GM12872 (cell line): Measurements from ENCODE around the gene ZNF385B.

Source experiments
- TF ChIP-seq, protein P1 (sequence below): IDR thresholded peaks from 3 replicates; pipeline ENCODE4 v1.5.1; 2011; ENCODE audit warnings: low read depth, mild to moderate bottlenecking, low read length, moderate library complexity; ENCODE audit not compliant: insufficient read depth

ZNF385B gene

GRCh38 chr2:179645047-179645446 is 216.4 kb downstream of the ZNF385B start:
- TF ChIP-seq, protein P1, sequence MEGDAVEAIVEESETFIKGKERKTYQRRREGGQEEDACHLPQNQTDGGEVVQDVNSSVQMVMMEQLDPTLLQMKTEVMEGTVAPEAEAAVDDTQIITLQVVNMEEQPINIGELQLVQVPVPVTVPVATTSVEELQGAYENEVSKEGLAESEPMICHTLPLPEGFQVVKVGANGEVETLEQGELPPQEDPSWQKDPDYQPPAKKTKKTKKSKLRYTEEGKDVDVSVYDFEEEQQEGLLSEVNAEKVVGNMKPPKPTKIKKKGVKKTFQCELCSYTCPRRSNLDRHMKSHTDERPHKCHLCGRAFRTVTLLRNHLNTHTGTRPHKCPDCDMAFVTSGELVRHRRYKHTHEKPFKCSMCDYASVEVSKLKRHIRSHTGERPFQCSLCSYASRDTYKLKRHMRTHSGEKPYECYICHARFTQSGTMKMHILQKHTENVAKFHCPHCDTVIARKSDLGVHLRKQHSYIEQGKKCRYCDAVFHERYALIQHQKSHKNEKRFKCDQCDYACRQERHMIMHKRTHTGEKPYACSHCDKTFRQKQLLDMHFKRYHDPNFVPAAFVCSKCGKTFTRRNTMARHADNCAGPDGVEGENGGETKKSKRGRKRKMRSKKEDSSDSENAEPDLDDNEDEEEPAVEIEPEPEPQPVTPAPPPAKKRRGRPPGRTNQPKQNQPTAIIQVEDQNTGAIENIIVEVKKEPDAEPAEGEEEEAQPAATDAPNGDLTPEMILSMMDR: no peak

GRCh38 chr2:179642462-179642861 is 218.9 kb downstream of the ZNF385B start:
- TF ChIP-seq, protein P1: no peak

GRCh38 chr2:179636995-179637394 is 224.4 kb downstream of the ZNF385B start:
- TF ChIP-seq, protein P1: no peak

GRCh38 chr2:179636100-179636980 is 225.1 kb downstream of the ZNF385B start:
- TF ChIP-seq, protein P1: no peak

DNA sequence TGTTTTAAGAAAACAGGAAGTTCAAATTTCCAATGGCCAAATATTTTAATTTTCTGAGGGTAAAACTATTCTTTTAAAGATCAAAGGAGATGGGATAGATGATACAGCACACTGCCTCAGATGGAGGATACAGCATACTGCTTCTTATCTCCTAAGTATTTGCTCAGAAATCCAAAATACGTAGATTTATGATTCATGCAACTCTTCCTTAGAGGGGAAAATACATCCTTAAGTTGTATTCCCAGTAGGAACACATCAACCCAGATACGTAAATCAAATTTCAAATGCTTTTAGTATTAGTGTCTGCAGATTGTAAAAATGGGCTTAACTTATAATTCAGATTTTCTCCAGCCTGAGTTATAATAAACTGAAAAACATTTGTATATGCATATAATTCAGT is 235.2 kb downstream of the ZNF385B start:
- TF ChIP-seq, protein P1: no peak

DNA sequence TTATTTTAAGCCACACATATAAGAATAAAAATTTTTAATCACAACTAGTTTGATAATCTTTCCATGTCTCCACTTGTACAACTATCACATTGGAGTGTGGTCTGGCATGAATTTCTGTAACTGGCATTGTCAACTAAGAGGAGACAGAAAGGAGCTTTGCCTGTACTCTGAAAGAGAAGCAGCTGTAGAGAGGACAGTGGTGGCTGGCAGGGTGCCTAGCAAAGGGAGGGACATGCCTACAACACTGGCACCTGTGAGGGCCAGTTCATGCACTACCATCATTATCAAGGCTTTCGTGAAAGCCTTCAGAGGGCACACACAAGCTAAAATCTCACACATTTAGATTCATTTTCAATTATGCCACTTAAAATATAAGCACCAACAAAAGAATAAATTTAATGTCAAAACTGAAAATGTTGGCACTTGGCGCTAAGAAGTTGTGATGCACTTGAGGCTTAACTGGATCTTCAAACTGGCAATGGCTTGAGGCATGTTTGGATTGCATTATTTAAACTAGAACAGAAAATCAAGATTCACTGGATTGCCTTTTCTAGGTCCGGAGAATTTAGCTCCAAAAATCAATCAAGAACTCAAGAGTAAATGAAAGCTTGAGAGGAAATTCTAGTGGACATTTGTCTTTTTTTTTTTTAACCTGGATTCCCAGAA is 238.6 kb downstream of the ZNF385B start:
- TF ChIP-seq, protein P1: no peak

DNA sequence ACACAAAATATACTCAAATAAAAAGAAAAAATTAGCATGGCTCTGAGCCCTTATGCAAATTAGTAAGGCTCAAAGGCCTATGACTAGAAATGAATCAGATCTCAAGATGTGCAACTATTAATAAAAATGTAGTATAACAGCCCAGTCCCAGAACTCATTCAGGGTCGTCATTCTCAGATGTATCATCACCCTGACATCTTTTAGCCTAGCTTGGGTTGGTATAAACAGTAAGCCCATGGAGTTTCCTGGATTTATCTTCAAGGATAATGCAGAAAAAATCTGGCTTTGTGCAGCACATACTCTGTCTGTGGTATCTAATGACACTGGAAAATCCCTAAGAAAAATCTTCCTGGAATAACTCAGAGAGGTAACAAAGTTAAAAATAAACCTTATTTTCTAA is 239.3 kb downstream of the ZNF385B start:
- TF ChIP-seq, protein P1: no peak
